Muscle of arm (tissue), 12 donors: Measurements from ENCODE around the gene SLC9C1. TPM values are rescaled to one million over a fixed set of nuclear protein-coding genes. Genes with fewer than 3 reads are reported as not detected.

ENCODE experiments used
- DNase-seq: peaks from one replicate; pipeline ENCODE4 v3.0.0-alpha.2; 2013
- polyA plus RNA-seq, 12 donors: library from polyadenylated mRNA; unstranded; fragments of 120-200 nt; gene quantifications; one replicate each; pipeline ENCODE4 v1.2.1, GENCODE V29; 2013; ENCODE audit not compliant: insufficient read length in 12 of 12

SLC9C1 gene
- polyA plus RNA-seq, 12 donors: 0.13 to 1.3 (median 0.50) TPM; not detected in 2

DNA sequence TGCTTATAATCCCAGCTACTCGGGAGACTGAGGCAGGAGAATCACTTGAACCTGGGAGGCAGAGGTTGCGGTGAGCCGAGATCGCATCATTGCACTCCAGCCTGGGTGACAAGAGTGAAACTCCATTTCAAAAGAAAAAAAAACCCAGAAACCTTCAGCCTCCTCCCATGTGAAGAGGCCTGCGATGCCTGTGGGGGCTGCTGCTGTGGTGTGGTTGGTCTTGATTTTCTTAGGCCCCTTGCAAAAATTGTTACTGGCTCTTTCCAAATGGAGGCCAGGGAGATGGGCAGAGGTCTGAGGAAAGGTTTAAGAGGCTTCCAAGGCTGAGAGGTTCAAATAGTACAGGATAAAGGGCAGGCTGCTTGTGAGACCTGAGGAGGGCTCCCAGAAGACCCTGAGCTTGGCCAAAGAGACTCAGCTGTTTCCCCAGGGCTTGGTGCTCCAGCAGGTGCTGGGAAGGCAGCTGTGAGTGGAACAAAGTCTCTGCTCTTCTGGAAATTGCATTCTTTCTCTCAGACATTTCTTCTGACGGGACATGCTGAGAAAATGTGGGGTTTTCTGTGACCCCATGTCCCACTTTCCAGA is 179.3 kb downstream of the SLC9C1 start:
- no peak for DNase-seq

DNA sequence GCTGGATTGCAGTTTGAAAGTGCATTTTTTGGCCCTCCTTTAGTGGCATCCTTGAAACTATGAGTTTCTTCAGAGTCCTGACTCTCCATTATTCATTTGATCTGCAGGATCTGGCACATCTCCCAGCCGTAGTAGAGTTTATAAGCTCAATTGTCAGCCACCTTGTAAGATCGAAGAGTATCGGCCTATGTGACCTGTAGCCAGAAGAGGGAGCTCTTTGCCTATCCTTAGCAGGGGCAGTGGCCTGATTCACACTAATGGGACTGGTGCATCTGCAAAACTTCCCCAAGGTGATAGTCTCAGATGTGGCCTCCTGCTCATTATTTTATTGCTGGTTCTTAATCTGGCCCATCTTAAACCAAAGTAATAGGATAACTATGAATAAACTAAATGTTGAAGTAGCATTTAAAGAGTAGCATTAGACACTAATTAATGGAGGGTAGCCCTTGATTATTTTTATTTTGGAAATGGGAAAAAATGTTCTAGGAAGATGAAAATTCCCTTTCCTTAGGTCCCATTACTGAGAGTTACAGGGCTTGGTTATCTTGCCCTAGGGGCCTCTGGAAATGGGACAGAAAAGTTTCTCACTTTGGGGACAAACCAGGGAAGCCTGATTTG is 182.1 kb downstream of the SLC9C1 start:
- peak; percentile 57 for DNase-seq

DNA sequence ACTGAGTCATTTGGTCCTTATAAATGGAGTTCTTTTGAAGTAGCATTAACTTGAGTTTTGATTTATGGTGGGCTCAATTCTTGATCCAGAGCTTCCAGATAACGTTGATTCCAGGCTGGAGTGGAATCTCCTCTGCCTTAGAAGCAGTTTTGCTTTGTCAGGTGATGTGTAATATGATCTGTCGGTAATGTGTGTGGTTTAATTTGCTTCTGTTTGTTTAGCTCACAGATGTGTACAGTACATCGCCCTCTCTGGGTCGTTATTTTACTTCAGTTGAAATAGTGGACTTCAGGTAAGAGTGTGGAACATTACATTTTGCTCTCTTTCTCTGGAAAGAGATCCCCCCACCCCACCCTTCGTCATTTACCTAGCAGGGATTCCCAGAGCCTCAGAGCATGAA is 184.7 kb downstream of the SLC9C1 start:
- DNase-seq: no peak

DNA sequence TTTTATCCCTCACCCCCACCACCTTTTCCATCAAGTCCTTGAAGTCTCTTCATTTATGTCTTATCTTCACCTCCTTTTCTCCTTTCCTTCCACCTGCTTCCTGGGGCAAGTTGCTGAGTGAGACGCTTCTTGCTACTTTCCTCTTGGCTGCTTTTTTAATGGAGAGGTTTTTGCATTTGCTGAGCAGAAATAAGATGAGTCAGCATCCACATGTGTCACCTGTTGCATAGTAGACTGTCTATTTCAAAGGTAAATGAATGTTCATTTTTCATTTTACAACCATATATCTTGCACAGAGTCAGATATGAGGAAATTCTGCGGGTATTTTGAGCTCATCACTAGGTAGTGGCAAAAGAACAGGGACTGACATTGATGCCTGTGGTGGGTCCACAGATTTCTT is 189.2 kb downstream of the SLC9C1 start:
- no peak for DNase-seq

DNA sequence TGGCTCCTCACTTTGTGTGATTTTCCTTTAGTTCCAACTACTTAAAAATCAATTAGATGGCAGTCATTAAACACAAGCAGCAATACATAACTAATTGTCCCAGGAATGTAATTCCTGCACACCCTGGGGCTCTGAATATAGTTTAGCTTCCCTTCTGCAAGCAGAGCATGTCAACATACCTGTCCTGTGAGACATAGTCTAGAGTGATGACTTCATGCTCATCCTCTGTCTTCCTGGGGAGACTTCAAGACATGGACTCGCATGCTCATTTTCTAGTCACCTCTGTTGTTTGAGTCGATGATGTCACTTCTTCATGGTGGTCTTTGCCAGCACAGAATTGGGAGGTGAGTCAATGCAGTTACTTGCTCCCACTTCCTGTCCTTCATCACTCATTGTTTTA is 192.1 kb downstream of the SLC9C1 start:
- DNase-seq: no peak

DNA sequence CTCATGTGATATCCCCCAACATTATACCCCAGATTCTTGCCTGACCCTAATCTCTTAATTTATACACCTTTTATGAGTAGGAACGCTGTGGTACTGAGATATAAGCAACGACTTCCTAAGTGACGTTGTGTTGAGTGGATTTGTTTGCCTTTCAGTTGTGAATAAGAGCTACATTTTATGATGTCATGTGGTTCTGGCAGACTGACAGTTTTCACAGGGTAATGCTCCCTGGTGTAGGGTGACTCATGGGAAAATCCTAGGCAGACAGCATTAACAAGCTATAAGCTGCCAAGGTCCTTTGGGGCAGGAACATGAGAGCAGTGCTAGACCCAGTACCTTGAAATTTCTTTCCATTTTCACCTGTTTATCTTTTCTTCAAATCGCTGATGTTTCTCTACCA is 196.6 kb downstream of the SLC9C1 start:
- DNase-seq: no peak

DNA sequence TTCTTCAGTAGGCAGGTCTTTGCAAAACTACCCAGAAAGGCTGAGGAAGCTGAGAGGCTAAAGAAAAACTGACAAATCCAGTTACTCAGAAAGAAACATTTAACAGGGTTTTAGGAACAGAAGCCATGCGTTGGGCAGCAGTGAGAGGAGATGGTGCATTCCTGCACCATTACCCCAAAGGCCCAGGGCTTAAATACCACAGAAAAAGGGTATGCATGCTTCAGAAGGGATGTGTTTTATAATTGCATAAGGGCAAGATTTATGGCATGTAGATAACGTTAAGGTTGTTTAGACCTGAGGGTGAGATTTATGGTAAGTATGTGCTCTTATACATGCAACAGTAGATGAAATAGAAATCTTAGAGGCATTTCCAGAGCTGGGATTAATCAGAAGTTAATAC is 197.8 kb downstream of the SLC9C1 start:
- DNase-seq: no peak

DNA sequence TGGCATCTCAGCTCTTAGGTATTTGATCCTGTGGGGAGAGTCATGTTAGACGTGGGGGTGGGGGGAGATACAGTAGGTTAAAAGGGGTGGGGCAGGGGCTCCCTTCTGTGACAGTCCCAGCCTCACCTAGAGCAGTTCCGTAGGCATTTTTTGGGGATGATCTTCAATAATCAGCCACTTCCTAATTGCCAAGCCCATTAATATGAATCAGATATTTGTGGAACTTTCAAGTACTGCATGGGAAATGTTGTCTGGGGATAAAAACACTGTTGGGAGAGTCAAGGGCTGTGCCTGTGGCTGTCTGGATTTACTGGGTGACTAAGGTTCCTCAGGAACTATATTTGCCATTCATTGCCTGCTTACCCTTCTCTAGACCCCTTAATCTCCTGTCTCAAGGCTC is 198.3 kb downstream of the SLC9C1 start:
- DNase-seq: no peak

DNA sequence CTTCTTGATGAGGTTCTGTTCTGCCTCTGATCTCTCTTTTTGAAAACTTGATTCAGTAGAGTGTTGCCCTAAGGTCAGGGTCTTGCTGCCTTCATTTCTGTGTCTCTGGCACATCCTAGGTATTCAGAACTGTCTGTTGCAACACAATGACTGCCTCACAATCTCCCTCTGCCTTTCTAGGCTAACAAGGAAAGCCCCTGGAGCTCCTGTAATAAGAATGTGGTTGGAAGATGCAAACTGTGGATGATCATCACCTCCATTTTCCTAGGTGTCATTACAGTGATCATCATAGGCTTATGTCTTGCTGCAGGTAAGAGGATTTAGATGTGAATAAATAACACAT is 200.9 kb downstream of the SLC9C1 start:
- DNase-seq: no peak

DNA sequence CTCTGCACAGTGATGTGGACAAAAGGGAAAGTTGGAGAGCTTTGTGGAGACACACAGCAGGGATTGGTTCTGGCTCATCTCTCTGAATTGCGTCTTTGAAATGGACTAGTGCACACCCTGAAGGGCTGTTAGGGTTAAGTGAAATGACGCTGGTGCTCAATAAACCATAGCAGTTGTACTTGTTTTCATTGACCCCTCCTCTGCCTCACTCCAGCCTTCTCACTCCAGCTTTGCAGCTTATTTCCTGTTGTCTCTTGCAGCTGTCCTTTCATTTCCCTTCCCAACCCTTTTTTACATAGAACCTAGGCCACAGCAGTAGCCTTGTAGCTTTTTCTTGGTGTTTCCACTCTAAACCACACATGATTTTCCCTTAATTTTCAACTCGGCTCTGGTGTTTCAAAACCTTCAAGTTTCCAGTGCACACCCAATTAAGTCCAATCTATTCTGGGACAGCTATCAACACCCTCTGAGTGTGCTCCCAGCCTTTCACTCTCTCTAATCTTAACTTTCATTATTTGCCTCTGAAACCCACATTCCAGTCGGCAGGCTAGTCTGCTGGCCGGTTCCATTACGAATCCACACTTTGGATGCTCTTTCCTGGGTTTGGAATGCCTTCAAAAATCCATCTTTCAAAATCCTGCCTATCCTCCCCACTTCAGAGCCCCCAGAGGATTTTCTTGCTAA is 201.4 kb downstream of the SLC9C1 start:
- no peak for DNase-seq

DNA sequence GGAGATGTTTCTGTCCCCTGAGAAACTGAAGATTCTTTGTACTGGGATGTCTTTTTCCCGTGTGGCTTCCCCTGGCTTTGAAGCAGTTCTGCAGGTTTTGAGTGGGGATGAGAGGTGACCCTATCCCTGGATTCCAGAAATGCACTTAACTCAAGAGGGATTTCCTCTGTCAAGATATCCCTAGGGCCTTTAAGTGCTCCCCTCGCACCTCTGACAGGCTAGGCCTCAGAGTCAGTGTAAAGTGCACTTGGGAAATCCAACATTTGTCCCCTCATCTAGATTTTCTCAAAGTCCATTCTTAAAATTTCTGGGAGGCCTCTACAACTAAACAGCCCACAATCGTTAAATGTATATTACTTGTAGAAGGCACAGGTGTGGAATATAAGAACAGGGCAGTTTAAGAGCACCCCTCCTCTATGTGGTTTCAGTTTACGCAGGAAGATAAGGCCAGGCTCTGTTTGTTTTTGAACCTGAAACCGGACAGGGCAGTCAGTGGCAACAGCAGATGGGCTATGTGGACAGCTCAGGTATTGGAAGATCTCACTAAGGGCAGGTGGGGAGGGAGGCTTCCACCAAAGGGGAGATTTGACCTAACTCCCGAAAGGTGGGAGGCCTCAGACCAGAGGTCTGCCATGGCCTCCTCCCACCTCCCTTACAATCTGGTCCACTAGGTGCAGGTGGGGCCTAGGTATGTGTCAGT is 203.0 kb downstream of the SLC9C1 start:
- DNase-seq: no peak

Other genes with a start within 250 kb of the SLC9C1 start
- 1 to 10 TPM in 11 of 12 donors, not detected in 1; 3.6 to 8.1 (median 4.2) TPM for gene C3orf52, start 207.8 kb downstream of the SLC9C1 start, polyA plus RNA-seq
- 1 to 10 TPM in 7 of 12 donors, under 1 TPM in 3, not detected in 2; 0.49 to 4.2 (median 1.1) TPM for gene GCSAM, start 161.0 kb downstream of the SLC9C1 start, polyA plus RNA-seq
- gene CD200, start 38.9 kb upstream of the SLC9C1 start, polyA plus RNA-seq: 10 to 100 TPM in 11 of 12 donors, not detected in 1; 11.1 to 24.7 (median 14.8) TPM
- gene BTLA, start 205.3 kb upstream of the SLC9C1 start, polyA plus RNA-seq: 1 to 10 TPM in 1 of 12 donors, under 1 TPM in 6, not detected in 5; 0.14 to 1.9 (median 0.22) TPM